GM19238 (cell line): ENCODE measurements around the gene EIF4G1.
"Not testable (repeated sequence)": the region's sequence is repeated elsewhere in the genome, so short reads cannot be mapped to it uniquely, and the experiment has no call there.

Experiments used
- DNase-seq: peaks from one replicate; pipeline ENCODE4 v3.0.0; 2011; ENCODE audit warnings: low spot score; ENCODE audit not compliant: insufficient read length

EIF4G1 gene

GRCh38 chr3:184333700-184334099, 19.3 kb downstream of the EIF4G1 start:
- no peak for DNase-seq

GRCh38 chr3:184334470-184335158, 20.2 kb downstream of the EIF4G1 start:
- DNase-seq, result no peak

DNA sequence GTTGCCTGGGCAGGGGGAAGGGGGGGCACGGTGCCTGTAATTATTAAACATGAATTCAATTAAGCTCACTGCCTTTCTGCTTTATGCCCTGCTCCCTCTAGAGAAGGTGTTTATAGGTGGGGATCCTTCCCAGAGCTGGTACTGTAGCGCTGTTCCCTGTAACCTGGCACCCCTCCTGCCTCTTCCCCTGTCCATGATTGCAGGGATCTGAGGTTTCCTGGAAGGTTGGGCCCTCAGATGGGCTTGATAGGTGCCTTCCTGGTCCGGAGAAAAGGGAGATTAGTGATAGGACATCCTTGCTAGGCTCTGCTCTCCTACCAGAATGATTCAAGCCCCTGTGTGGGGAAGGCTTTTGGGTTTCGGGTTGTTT, 20.9 kb downstream of the EIF4G1 start:
- DNase-seq, result no peak

DNA sequence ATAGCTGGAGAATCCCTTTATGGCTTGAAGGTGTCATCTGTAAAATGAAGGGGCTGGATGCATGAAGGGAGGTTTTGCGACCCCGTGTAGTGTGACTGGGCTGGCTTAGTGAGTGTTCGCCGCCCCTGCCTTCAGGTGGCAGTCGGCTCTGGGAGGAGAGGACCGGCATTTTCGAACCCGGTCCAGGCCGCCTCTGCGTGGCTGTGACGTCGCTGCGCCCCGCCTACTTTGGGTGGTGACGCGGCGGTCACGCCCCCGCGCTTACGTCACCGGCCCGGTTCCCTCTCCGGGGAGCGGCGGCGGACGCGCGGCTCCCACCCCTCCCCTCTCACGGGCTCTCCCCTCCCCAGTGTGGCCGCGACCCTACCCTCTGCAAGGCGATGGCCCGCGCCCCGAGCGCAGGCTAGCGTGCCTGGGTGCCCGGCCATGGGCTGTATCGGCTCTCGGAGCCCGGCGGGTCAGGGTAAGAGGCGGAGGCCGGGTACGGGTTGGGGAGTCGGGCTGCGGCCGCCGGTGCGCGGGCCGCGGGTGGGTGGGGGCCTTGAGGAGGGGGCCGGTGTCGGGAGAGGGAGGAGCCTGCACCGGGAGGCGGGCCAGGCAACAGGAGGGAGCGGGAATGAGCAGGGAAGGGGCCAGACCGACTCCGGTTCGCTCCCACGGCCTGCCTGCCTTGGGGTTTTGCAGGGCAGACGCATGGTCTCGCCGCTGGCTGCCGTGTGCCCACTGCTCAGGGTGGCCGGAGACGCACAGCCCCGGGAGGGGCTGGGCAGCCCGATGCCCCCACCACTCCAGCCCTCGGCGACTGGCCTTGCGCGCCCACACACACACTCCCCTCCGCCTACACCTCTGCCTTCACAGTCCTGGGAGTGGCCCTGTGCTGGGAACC, 21.5 kb downstream of the EIF4G1 start:
- peak; percentile 80 for DNase-seq

DNA sequence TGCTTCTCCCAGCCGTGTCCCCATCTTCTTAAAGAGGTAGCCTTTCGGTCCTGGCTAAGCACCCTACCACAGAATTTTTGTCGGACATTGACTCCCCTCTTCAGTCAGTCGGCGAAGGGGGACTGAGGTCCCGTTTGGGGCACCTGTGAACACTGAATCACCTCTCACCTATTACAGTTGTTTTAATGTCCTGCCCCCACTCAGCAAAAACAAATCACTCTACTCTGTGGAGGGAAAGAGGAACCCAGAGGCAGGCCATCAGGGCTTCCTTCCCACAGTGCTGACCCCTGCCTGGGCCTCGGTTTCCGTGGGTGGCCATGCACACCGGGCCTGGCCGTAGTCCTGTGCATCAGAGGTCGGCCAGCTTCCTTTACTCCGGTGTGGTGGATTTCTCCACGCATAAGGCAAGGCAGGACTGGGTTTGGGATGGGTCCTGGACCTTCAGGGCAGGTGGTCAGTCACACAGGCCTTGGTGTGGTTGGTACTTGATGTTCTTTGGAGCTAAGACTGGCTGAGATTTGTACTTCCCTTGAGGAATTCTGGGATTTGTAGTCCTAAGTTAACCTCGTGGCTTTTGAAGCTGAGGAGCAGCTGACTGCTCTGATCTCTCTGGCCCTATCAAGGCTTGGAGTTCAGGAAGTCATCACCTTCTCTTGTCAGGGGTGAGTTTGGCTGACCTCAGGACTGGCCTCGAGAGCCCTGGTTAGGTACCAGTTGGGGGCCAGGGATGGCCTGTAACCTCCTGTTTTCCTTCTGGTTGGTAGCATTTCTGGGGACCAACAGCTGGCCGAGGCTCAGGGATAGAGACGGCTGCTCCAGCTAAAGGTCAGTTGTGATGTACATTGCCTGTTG, 22.4 kb downstream of the EIF4G1 start:
- DNase-seq, result no peak

DNA sequence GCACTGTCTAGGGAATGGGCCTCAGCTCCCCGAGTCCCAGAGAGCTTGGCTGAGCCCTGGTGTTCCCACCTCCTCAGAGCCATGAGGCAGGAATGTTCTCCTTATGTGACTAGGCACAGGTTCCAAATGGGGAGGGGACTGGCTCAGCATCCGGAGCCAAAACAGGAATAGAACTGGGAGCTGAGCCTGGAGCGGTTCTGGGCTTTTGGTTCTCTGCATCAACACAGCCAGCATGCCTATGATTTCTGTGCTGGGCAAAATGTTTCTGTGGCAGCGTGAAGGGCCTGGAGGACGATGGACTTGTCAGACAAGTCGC, 23.0 kb downstream of the EIF4G1 start, which contains the start of gene FAM131A:
TSS of gene FAM131A (plus strand) at position 202 of the 316 bp plus-strand sequence. CDS start at position 233, 31 bp downstream.
- DNase-seq, result no peak

DNA sequence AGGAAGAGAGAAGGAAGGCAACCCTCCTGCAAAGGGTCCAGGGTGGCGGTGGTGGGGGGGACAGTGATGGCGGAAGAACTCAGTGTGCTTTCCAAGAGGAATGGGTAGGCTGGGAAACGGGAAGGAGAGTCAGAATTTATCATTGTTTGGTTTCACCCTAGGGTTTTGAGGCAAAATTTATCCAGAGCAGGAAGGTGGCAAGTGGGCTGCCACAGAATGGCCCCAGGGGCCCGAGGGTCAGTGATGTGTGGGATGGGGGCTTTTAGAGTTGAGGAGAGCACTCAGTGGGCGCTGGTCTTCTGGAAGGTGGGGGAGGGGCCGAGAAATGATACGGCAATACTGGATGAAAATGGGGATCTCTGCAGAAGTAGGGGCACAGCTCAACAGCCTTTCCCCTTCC, 23.6 kb downstream of the EIF4G1 start:
- no peak for DNase-seq

GRCh38 chr3:184338511-184338945, 24.1 kb downstream of the EIF4G1 start:
- DNase-seq, result no peak

DNA sequence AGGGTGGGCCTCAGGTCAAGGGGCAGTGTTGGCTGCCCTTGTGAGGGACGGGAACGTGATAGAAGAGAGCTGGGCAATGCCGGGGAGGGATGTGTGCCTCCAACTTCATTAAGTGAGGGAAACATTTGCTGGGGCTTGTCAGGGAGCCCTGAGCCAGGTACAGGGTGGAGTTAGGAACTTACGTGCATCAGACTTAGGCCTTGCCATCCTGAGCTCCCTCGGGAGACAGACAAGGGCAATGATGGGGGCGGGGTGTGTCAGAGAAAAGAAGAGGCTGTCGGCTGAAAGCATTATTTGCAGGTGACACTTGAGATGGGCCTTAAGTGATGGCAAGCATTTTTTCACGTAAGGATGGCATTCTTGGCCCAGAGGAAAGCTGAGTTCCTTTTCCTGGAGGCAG, 24.6 kb downstream of the EIF4G1 start:
- no peak for DNase-seq

DNA sequence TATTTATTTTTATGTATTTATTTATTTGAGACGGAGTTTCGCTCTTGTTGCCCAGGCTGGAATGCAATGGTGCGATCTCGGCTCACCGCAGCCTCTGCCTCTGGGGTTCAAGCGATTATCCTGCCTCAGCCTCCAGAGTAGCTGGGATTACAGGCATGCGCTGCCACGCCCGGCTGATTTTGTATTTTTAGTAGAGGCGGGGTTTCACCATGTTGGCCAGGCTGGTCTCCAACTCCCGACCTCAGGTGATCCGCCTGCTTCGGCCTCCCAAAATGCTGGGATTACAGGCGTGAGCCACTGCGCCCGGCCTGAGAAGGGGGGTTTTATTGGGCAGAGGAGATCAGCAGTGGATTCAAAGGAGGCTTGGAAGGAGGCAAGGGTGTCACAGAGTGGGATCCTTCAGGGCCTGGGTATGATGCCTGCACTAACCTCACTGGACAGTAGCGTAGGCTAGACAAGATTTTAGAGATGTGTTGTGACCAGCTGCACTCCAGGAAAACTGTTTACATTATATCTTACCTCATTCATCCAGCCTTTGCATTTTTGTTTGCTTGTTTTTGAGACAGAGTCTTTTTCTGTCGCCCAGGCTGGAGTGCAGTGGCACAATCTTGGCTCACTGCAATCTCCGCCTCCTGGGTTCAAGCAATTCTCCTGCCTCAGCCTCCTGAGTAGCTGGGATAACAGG, 25.2 kb downstream of the EIF4G1 start:
- not testable (repeated sequence) for DNase-seq

DNA sequence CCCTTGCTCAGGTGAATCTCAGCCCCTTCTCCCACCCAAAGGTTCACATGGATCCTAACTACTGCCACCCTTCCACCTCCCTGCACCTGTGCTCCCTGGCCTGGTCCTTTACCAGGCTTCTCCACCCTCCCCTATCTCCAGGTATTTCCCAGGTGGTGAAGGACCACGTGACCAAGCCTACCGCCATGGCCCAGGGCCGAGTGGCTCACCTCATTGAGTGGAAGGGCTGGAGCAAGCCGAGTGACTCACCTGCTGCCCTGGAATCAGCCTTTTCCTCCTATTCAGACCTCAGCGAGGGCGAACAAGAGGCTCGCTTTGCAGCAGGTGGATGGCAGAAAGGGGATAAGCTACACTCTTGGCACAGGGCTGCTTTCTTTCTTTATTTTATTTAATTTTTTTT, 27.5 kb downstream of the EIF4G1 start:
- DNase-seq, result no peak

GRCh38 chr3:184343200-184343876, 28.9 kb downstream of the EIF4G1 start:
- no peak for DNase-seq

GRCh38 chr3:184344579-184345316, 30.3 kb downstream of the EIF4G1 start:
- DNase-seq, result no peak

DNA sequence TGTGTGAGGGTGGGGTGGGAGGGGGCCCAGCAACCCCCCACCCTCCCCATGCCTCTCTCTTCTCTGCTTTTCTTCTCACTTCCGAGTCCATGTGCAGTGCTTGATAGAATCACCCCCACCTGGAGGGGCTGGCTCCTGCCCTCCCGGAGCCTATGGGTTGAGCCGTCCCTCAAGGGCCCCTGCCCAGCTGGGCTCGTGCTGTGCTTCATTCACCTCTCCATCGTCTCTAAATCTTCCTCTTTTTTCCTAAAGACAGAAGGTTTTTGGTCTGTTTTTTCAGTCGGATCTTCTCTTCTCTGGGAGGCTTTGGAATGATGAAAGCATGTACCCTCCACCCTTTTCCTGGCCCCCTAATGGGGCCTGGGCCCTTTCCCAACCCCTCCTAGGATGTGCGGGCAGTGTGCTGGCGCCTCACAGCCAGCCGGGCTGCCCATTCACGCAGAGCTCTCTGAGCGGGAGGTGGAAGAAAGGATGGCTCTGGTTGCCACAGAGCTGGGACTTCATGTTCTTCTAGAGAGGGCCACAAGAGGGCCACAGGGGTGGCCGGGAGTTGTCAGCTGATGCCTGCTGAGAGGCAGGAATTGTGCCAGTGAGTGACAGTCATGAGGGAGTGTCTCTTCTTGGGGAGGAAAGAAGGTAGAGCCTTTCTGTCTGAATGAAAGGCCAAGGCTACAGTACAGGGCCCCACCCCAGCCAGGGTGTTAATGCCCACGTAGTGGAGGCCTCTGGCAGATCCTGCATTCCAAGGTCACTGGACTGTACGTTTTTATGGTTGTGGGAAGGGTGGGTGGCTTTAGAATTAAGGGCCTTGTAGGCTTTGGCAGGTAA, 31.1 kb downstream of the EIF4G1 start:
- DNase-seq, result no peak

GRCh38 chr3:184346480-184347190, 32.2 kb downstream of the EIF4G1 start:
- DNase-seq, result no peak

GRCh38 chr3:184347321-184348056, 33.1 kb downstream of the EIF4G1 start:
- DNase-seq, result no peak

DNA sequence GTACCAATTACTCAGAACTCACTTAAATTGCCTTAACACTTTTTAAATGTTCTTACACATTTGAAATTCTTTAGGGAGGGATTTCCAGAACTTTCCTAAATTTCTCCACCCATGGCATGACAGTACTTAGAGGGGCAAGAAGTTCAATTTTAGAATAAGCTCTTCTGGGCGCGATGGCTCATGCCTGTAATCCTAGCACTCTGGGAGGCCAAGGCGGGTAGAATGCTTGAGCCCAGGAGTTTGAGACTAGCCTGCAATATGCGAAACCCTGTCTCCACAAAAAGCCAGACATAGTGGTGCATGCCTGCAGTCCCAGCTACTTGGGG, 33.6 kb downstream of the EIF4G1 start:
- no peak for DNase-seq
